Fibroblast of villous mesenchyme (primary cell): ENCODE data around the gene MADCAM1. TPM values are rescaled to one million over a fixed set of nuclear protein-coding genes. Genes with fewer than 3 reads are reported as not detected.
A peak's percentile ranks its signal among the peaks of the same experiment; 100 is the strongest.

Experiments
- DNase-seq: peaks from one replicate; pipeline ENCODE4 v3.0.0-alpha.2; 2010; ENCODE audit warnings: low read depth
- H3K4me3 ChIP-seq: 2 replicates; pipeline ENCODE4 v1.5.1; 2011; ENCODE audit warnings: low read depth, mild to moderate bottlenecking, low read length
- total RNA-seq: library from RNA; depleted of rRNA; stranded (reverse); fragments of >200 nt; gene quantifications from 2 replicates; pipeline ENCODE4 v1.2.3, GENCODE V29; 2012
- TF ChIP-seq, protein P1 (sequence below): IDR thresholded peaks from 2 replicates; pipeline ENCODE4 v1.5.1; 2012; ENCODE audit warnings: low read depth, mild to moderate bottlenecking, low read length; ENCODE audit not compliant: insufficient read depth

The MADCAM1 gene
- total RNA-seq, 1 donor = under 0.01 TPM

GRCh38 chr19:541699-542098 is 45.4 kb downstream of the MADCAM1 start:
- no peak overlapping the region for H3K4me3 ChIP-seq
- TF ChIP-seq, protein P1, sequence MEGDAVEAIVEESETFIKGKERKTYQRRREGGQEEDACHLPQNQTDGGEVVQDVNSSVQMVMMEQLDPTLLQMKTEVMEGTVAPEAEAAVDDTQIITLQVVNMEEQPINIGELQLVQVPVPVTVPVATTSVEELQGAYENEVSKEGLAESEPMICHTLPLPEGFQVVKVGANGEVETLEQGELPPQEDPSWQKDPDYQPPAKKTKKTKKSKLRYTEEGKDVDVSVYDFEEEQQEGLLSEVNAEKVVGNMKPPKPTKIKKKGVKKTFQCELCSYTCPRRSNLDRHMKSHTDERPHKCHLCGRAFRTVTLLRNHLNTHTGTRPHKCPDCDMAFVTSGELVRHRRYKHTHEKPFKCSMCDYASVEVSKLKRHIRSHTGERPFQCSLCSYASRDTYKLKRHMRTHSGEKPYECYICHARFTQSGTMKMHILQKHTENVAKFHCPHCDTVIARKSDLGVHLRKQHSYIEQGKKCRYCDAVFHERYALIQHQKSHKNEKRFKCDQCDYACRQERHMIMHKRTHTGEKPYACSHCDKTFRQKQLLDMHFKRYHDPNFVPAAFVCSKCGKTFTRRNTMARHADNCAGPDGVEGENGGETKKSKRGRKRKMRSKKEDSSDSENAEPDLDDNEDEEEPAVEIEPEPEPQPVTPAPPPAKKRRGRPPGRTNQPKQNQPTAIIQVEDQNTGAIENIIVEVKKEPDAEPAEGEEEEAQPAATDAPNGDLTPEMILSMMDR = no peak
- no peak for DNase-seq

- H3K4me3 ChIP-seq = no peak overlapping the region
- no peak for DNase-seq
- TF ChIP-seq, protein P1 = no peak
Observed at GRCh38 chr19:542173-542866, 46.0 kb downstream of the MADCAM1 start.

GRCh38 chr19:543910-544608 is 47.8 kb downstream of the MADCAM1 start, which contains the start of gene GZMM:
Gene GZMM, plus strand, starts transcription at chr19:544053. Its CDS starts 19 bp downstream, at chr19:544072.
- DNase-seq = no peak
- TF ChIP-seq, protein P1 = no peak
- H3K4me3 ChIP-seq = peak within 1 kb of the TSS; percentile 21

- TF ChIP-seq, protein P1 = no peak
- DNase-seq = no peak
- H3K4me3 ChIP-seq = no peak overlapping the region
Observed at GRCh38 chr19:547117-547516, 50.8 kb downstream of the MADCAM1 start.

DNA sequence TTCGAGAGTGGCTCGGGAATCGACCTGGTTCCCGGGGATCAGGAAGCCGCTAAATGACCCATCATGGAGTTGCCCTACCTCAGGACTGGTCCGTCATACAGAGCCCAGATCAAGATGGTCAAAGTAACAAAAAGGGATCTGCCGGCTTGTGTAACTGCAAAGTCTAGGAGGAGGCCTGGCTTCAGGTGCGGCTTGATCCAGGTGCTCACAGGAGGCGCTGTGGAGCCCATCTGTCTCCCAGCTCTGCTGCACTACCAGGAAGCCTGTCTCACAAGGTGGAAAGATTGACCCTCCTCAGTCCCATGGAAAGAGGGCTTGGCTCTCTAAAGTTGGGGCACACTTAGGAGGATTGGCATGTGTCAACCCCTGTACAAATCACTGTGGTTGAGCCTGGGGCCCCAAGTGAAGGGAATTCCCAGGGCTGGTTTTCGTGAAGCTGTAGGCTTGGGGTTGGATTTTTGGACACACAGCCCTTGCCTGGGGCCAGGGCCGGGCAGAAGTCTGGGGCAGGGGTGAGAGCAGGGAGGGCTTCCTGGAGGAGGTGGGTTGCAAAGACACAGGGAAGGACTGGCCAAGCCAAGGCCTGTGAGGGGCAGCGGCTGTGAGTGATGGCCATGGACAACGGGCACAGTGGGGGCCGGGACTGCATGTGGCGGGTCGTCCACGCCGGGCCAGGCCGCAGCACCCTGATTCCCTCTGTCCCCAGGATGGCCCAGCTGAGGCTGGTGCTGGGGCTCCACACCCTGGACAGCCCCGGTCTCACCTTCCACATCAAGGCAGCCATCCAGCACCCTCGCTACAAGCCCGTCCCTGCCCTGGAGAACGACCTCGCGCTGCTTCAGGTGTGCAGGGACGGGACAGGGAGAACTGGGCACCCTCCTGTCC is 51.8 kb downstream of the MADCAM1 start:
- H3K4me3 ChIP-seq = no peak overlapping the region
- DNase-seq = no peak
- TF ChIP-seq, protein P1 = no peak

DNA sequence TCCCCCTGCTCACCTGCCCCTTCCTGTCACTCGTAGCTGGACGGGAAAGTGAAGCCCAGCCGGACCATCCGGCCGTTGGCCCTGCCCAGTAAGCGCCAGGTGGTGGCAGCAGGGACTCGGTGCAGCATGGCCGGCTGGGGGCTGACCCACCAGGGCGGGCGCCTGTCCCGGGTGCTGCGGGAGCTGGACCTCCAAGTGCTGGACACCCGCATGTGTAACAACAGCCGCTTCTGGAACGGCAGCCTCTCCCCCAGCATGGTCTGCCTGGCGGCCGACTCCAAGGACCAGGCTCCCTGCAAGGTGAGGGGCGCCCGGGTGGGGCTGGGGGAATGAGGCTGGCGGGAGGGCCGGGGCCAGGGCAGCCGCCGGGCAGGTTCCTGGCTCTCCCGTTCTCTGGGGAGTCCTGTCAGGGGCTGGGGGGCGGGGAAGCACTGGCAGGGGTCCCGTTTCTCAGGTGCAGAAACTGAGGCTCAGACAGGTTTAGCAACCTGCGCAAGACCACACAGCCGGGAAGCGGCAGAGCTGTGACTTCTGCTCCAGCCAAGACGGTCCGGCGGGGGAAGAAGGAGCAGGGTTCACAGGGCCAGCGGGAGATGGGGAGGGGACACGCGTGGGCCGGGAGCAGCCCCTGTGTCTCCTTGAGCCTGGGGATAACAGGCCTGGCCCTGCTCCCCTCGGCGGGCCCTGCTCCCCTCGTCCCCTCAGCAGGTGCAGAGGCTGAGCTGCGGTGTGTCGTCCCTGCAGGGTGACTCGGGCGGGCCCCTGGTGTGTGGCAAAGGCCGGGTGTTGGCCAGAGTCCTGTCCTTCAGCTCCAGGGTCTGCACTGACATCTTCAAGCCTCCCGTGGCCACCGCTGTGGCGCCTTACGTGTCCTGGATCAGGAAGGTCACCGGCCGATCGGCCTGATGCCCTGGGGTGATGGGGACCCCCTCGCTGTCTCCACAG is 52.9 kb downstream of the MADCAM1 start:
- DNase-seq = no peak

More for the DNA sequence above, 52.9 kb downstream of the MADCAM1 start:
- no peak overlapping the region for H3K4me3 ChIP-seq
- TF ChIP-seq, protein P1 = no peak
